CD14-positive monocyte (primary cell): Measurements from ENCODE around the gene CABLES2. TPM values are rescaled to one million over a fixed set of nuclear protein-coding genes. Genes with fewer than 3 reads are reported as not detected.

Experiments
- DNase-seq, 3 donors: peaks; one replicate each; pipeline ENCODE4 v3.0.0-alpha.2; 2011 to 2022
- H2AFZ ChIP-seq: 2 replicates; pipeline ENCODE4 v1.6.0; 2012; ENCODE audit warnings: mild to moderate bottlenecking, low read depth, low read length, inconsistent platforms; ENCODE audit not compliant: insufficient read depth, poor library complexity, severe bottlenecking
- H3K27ac ChIP-seq, 2 donors: 1 replicate in 1 of 2; 2 replicates in 1 of 2; pipeline ENCODE4 v1.5.1; 2012 to 2013; ENCODE audit warnings: low read length in 2 of 2, control low read depth in 1 of 2, inconsistent platforms in 1 of 2, low read depth in 1 of 2, mild to moderate bottlenecking in 1 of 2
- H3K27me3 ChIP-seq, 2 donors: one replicate each; pipeline versions ENCODE4 v1.6.0 to v1.6.1; 2011 to 2013; ENCODE audit warnings: low read length in 2 of 2; ENCODE audit not compliant: control insufficient read depth in 2 of 2, insufficient read depth in 2 of 2
- H3K36me3 ChIP-seq, 2 donors: replicated peaks in 1 of 2; 1 replicate in 1 of 2; 2 replicates in 1 of 2; pipeline versions ENCODE4 v1.5.1 to v1.6.1; 2012 to 2013; ENCODE audit warnings: low read length in 2 of 2, control low read depth in 1 of 2, inconsistent platforms in 1 of 2, mild to moderate bottlenecking in 1 of 2; ENCODE audit not compliant: insufficient read depth in 2 of 2, control insufficient read depth in 1 of 2
- H3K4me1 ChIP-seq, 2 donors: 1 replicate in 1 of 2; 2 replicates in 1 of 2; pipeline versions ENCODE4 v1.5.1 to v1.6.1; 2012 to 2013; ENCODE audit warnings: low read length in 2 of 2, control low read depth in 1 of 2, inconsistent platforms in 1 of 2, mild to moderate bottlenecking in 1 of 2, moderate library complexity in 1 of 2; ENCODE audit not compliant: insufficient read depth in 2 of 2, control insufficient read depth in 1 of 2
- H3K4me2 ChIP-seq: replicated peaks from 2 replicates; pipeline ENCODE3; 2012; ENCODE audit warnings: low read length, moderate library complexity, mild to moderate bottlenecking; ENCODE audit not compliant: poor library complexity, severe bottlenecking; ENCODE audit errors: extremely low read depth
- H3K4me3 ChIP-seq, 3 experiments: fragments of 200-600 bp in 1 of 3; sonication (generic) in 1 of 3; replicated peaks in 1 of 3; 1 replicate in 2 of 3; 2 replicates in 1 of 3; pipeline ENCODE4 v1.5.1; 2011 to 2013; ENCODE audit warnings: low read length in 3 of 3, mild to moderate bottlenecking in 3 of 3, control low read depth in 2 of 3, low read depth in 2 of 3, inconsistent platforms in 1 of 3, moderate library complexity in 1 of 3
- H3K79me2 ChIP-seq: 2 replicates; pipeline ENCODE4 v1.6.0; 2012; ENCODE audit warnings: mild to moderate bottlenecking, control low read depth, inconsistent platforms, low read length, moderate library complexity; ENCODE audit not compliant: insufficient read depth
- H3K9ac ChIP-seq: 2 replicates; pipeline ENCODE4 v1.6.0; 2017; ENCODE audit warnings: low read length, mild to moderate bottlenecking; ENCODE audit not compliant: insufficient read depth, poor library complexity, severe bottlenecking
- H3K9me3 ChIP-seq, 2 donors: replicated peaks in 1 of 2; 1 replicate in 1 of 2; 2 replicates in 1 of 2; pipeline versions ENCODE4 v1.5.1 to v1.6.1; 2012 to 2013; ENCODE audit warnings: low read length in 2 of 2, control low read depth in 1 of 2; ENCODE audit not compliant: control insufficient read depth in 1 of 2, insufficient read depth in 1 of 2
- H4K20me1 ChIP-seq: 2 replicates; pipeline ENCODE4 v1.6.0; 2012; ENCODE audit warnings: mild to moderate bottlenecking, low read length, control low read depth, moderate library complexity; ENCODE audit not compliant: insufficient read depth
- H3K27ac Mint-ChIP-seq, 7 donors: one replicate each; pipeline ENCODE4 v1.8.0; 2020; ENCODE audit warnings: mild to moderate bottlenecking in 7 of 7, mixed read lengths in 7 of 7, moderate library complexity in 6 of 7, inconsistent platforms in 2 of 7
- H3K27me3 Mint-ChIP-seq, 3 donors: one replicate each; pipeline ENCODE4 v1.8.0; 2021 to 2022; ENCODE audit warnings: low read depth in 3 of 3, mild to moderate bottlenecking in 3 of 3, mixed read lengths in 3 of 3, moderate library complexity in 3 of 3, inconsistent platforms in 1 of 3
- H3K36me3 Mint-ChIP-seq, 2 donors: one replicate each; pipeline ENCODE4 v1.8.0; 2020; ENCODE audit warnings: mixed read lengths in 2 of 2, inconsistent platforms in 1 of 2, mild to moderate bottlenecking in 1 of 2
- H3K4me1 Mint-ChIP-seq: one replicate; pipeline ENCODE4 v1.8.0; 2020; ENCODE audit warnings: mild to moderate bottlenecking, mixed read lengths
- H3K4me3 Mint-ChIP-seq, 2 donors: one replicate each; pipeline ENCODE4 v1.8.0; 2020; ENCODE audit warnings: mild to moderate bottlenecking in 2 of 2, mixed read lengths in 2 of 2, moderate library complexity in 1 of 2
- H3K9me3 Mint-ChIP-seq, 7 donors: one replicate each; pipeline ENCODE4 v1.8.0; 2020 to 2022; ENCODE audit warnings: mixed read lengths in 7 of 7, mild to moderate bottlenecking in 6 of 7, moderate library complexity in 6 of 7, inconsistent platforms in 2 of 7
- CTCF ChIP-seq: fragments of 200-600 bp; IDR thresholded peaks from one replicate; pipeline ENCODE4 v1.8.0; 2022; ENCODE audit warnings: antibody characterized with exemption, mild to moderate bottlenecking
- WGBS: methylation state at CpG from one replicate; pipeline ENCODE4 v1.1.5; 2013; ENCODE audit warnings: missing lambda C conversion rate; ENCODE audit not compliant: insufficient coverage; 5-methylcytosine and 5-hydroxymethylcytosine counted together
- intact Hi-C, 2 donors: fragments of 100-400 bp; cut with micrococcal nuclease; formaldehyde crosslinking; loops; one replicate each; pipeline versions ENCODE4 v1.15.0 to v1.15.1; 2023
- polyA plus RNA-seq, 3 donors: library from polyadenylated mRNA; depleted of rRNA in 1 of 3; unstranded in 2 of 3; stranded (reverse) in 1 of 3; fragments of 300-500 nt in 2 of 3; fragments of >200 nt in 1 of 3; fragmentation: Illumina TruSeq in 2 of 3; gene quantifications; 1 replicate in 2 of 3; 2 replicates in 1 of 3; pipeline ENCODE4 v1.2.3, GENCODE V29; 2012 to 2021

Gene CABLES2
- polyA plus RNA-seq, 3 donors = 0.60 to 4.0 (median 0.61) TPM

- Mint-ChIP-seq H3K4me1 (peaks cover 30% of the 10 kb centered on the region), H3K4me3 (peak overlapping the region; percentile 89 to 91), H3K9me3 (peaks cover 0 to 1% (median 0%) of the 10 kb centered on the region in 7 donors), H3K27ac (peak overlapping the region; percentile 74 to 96 (median 84)), H3K27me3 (no peaks in the 10 kb centered on the region), H3K36me3 (peaks cover 30 to 45% of the 10 kb centered on the region in 2 donors)
- TF ChIP-seq CTCF = no peak
- Histone ChIP-seq H4K20me1 (peaks cover 25% of the 10 kb centered on the region), H3K27ac (peak overlapping the region; percentile 26 to 96), H3K4me1 (peaks cover 19 to 25% of the 10 kb centered on the region in 2 donors), H2AFZ (peak overlapping the region; percentile 99), H3K27me3 (no peaks in the 10 kb centered on the region), H3K79me2 (peaks cover 46% of the 10 kb centered on the region), H3K9me3 (no peaks in the 10 kb centered on the region), H3K4me2 (peak overlapping the region; percentile 99), H3K4me3 (peak overlapping the region; percentile 84 to 96 (median 84)), H3K36me3 (peaks cover 20 to 37% of the 10 kb centered on the region in 2 donors), H3K9ac (peak overlapping the region; percentile 95)
- WGBS = 4% methylated on average over 42 of the region's 47 CpGs
- DNase-seq = no peak
- intact Hi-C loops = loop anchor here (2.0 to 10.0 kb wide), 5 partner anchors 19 to 417 kb away; partner anchors contain the start of genes ADRM1 (in 1 of the 2), CABLES2 (in 1 of the 2), OGFR (in 1 of the 2) and PSMA7 (in 1 of the 2)
These were observed 19.7 kb downstream of the CABLES2 start for GRCh38 chr20:62387219-62387913.

- H3K27me3 Mint-ChIP-seq = no peaks in the 10 kb centered on the region
- peaks cover 30% of the 10 kb centered on the region for H3K4me1 Mint-ChIP-seq
- H2AFZ ChIP-seq = peak within 1 kb of the TSS; percentile 99
These were observed 20.5 kb downstream of the CABLES2 start, which contains the start of gene RPS21 for GRCh38 chr20:62386383-62387218. TSS of gene RPS21 (plus strand) at chr20:62387103. CDS start at chr20:62387339, 236 bp downstream.

More at GRCh38 chr20:62386383-62387218, 20.5 kb downstream of the CABLES2 start, which contains the start of gene RPS21:
- peak; percentile 90 to 92 (median 90) for DNase-seq
- Histone ChIP-seq H3K79me2 (peaks cover 46% of the 10 kb centered on the region), H3K4me2 (peak within 1 kb of the TSS; percentile 99), H3K9ac (peak within 1 kb of the TSS; percentile 95), H3K27me3 (no peaks in the 10 kb centered on the region), H3K4me1 (peaks cover 19 to 25% of the 10 kb centered on the region in 2 donors), H3K27ac (peak within 1 kb of the TSS; percentile 57 to 96), H3K9me3 (no peaks in the 10 kb centered on the region), H3K36me3 (peaks cover 19 to 43% of the 10 kb centered on the region in 2 donors), H3K4me3 (peak within 1 kb of the TSS; percentile 84 to 96 (median 84)), H4K20me1 (peaks cover 25% of the 10 kb centered on the region)
- intact Hi-C loops = loop anchor here (1.0 to 10.0 kb wide), 6 partner anchors 20 to 418 kb away; partner anchors contain the start of genes ADRM1 (in 2 of the 2), CABLES2 (in 1 of the 2), OGFR (in 1 of the 2) and PSMA7 (in 1 of the 2)
- no peak for TF ChIP-seq CTCF
- H3K36me3 Mint-ChIP-seq = peaks cover 35 to 44% of the 10 kb centered on the region in 2 donors
- peak within 1 kb of the TSS; percentile 85 to 96 (median 91) for H3K27ac Mint-ChIP-seq
- H3K9me3 Mint-ChIP-seq = peaks cover 0 to 4% (median 0%) of the 10 kb centered on the region in 7 donors
- WGBS = under 1% methylated on average over 64 of the region's 83 CpGs
- H3K4me3 Mint-ChIP-seq = peak within 1 kb of the TSS; percentile 89 to 91
